ENCODE measurements around the gene AK6. TPM values are rescaled to one million over a fixed set of nuclear protein-coding genes. Genes with fewer than 3 reads are reported as not detected.
"Not testable (repeated sequence)": the region's sequence is repeated elsewhere in the genome, so short reads cannot be mapped to it uniquely, and the experiment has no call there.

The AK6 gene
- total and polyA plus RNA-seq, 9 donors, result 35.9 to 53.9 (median 44.3) TPM

GRCh38 chr5:69374911-69375446, 5.7 kb upstream of the AK6 start:
- H3K27me3 ChIP-seq (ENCODE audit: control insufficient read depth, insufficient read depth, low read length), result no peaks in the 10 kb centered on the region
- no peak overlapping the region for H3K4me3 ChIP-seq (ENCODE audit: low read length)
- no peak overlapping the region for H3K27ac ChIP-seq (ENCODE audit: low read length)
- DNase-seq, result no peak
- H3K36me3 ChIP-seq (ENCODE audit: control insufficient read depth, insufficient read depth, low read length), result peaks cover 16% of the 10 kb centered on the region
- peaks cover 3% of the 10 kb centered on the region for H3K4me1 ChIP-seq (ENCODE audit: control insufficient read depth, insufficient read depth, low read length)
- 94% methylated on average over 2 of the region's 4 CpGs for WGBS (ENCODE audit: insufficient coverage)
- no peaks in the 10 kb centered on the region for H3K9me3 ChIP-seq (replicated peaks; ENCODE audit: control insufficient read depth, low read depth, low read length)

GRCh38 chr5:69372394-69372793, 3.1 kb upstream of the AK6 start:
- no peaks in the 10 kb centered on the region for H3K9me3 ChIP-seq (replicated peaks; ENCODE audit: control insufficient read depth, low read depth, low read length)
- H3K4me1 ChIP-seq (ENCODE audit: control insufficient read depth, insufficient read depth, low read length), result peaks cover 7% of the 10 kb centered on the region
- WGBS (ENCODE audit: insufficient coverage), result no CpG with 5 or more reads among the region's 5 CpGs
- DNase-seq, result no peak
- H3K27me3 ChIP-seq (ENCODE audit: control insufficient read depth, insufficient read depth, low read length), result no peaks in the 10 kb centered on the region
- H3K36me3 ChIP-seq (ENCODE audit: control insufficient read depth, insufficient read depth, low read length), result peaks cover 15% of the 10 kb centered on the region
- H3K4me3 ChIP-seq (ENCODE audit: low read length), result no peak overlapping the region
- H3K27ac ChIP-seq (ENCODE audit: low read length), result no peak overlapping the region

- not testable (repeated sequence) for H3K4me1 ChIP-seq (ENCODE audit: control insufficient read depth, insufficient read depth, low read length); DNase-seq; H3K9me3 ChIP-seq (replicated peaks; ENCODE audit: control insufficient read depth, low read depth, low read length); H3K27me3 ChIP-seq (ENCODE audit: control insufficient read depth, insufficient read depth, low read length)
- peaks cover 26% of the 10 kb centered on the region for H3K36me3 ChIP-seq (ENCODE audit: control insufficient read depth, insufficient read depth, low read length)
- WGBS (ENCODE audit: insufficient coverage), result 5% methylated on average over 11 of the region's 16 CpGs
- H3K27ac ChIP-seq (ENCODE audit: low read length), result peak overlapping the region; percentile 80
- peak overlapping the region; percentile 59 for H3K4me3 ChIP-seq (ENCODE audit: low read length)
Observed at GRCh38 chr5:69370335-69370734, 1.0 kb upstream of the AK6 start.

- H3K4me1 ChIP-seq (ENCODE audit: control insufficient read depth, insufficient read depth, low read length), result peaks cover 7% of the 10 kb centered on the region
- H3K36me3 ChIP-seq (ENCODE audit: control insufficient read depth, insufficient read depth, low read length), result peaks cover 26% of the 10 kb centered on the region
- no peaks in the 10 kb centered on the region for H3K9me3 ChIP-seq (replicated peaks; ENCODE audit: control insufficient read depth, low read depth, low read length)
- DNase-seq, result peak; percentile 5
- H3K27me3 ChIP-seq (ENCODE audit: control insufficient read depth, insufficient read depth, low read length), result no peaks in the 10 kb centered on the region
- peak overlapping the region; percentile 59 for H3K4me3 ChIP-seq (ENCODE audit: low read length)
- 0% methylated on average over 30 of the region's 39 CpGs for WGBS (ENCODE audit: insufficient coverage)
- peak overlapping the region; percentile 80 for H3K27ac ChIP-seq (ENCODE audit: low read length)
Observed at GRCh38 chr5:69368458-69369339, 621 bp downstream of the AK6 start.

- no peak overlapping the region for H3K27ac ChIP-seq (ENCODE audit: low read length)
- WGBS (ENCODE audit: insufficient coverage), result 92% methylated on average over 4 of the region's 11 CpGs
- H3K4me3 ChIP-seq (ENCODE audit: low read length), result no peak overlapping the region
- no peaks in the 10 kb centered on the region for H3K27me3 ChIP-seq (ENCODE audit: control insufficient read depth, insufficient read depth, low read length)
- peaks cover 28% of the 10 kb centered on the region for H3K36me3 ChIP-seq (ENCODE audit: control insufficient read depth, insufficient read depth, low read length)
- H3K9me3 ChIP-seq (replicated peaks; ENCODE audit: control insufficient read depth, low read depth, low read length), result no peaks in the 10 kb centered on the region
- no peak for DNase-seq
- H3K4me1 ChIP-seq (ENCODE audit: control insufficient read depth, insufficient read depth, low read length), result peaks cover 7% of the 10 kb centered on the region
Observed at GRCh38 chr5:69367697-69368279, 1.5 kb downstream of the AK6 start.

- Histone ChIP-seq H3K27ac (ENCODE audit: low read length) (no peak overlapping the region), H3K36me3 (ENCODE audit: control insufficient read depth, insufficient read depth, low read length) (peaks cover 34% of the 10 kb centered on the region), H3K27me3 (ENCODE audit: control insufficient read depth, insufficient read depth, low read length) (no peaks in the 10 kb centered on the region), H3K9me3 (replicated peaks; ENCODE audit: control insufficient read depth, low read depth, low read length) (no peaks in the 10 kb centered on the region), H3K4me3 (ENCODE audit: low read length) (no peak overlapping the region), H3K4me1 (ENCODE audit: control insufficient read depth, insufficient read depth, low read length) (peaks cover 4% of the 10 kb centered on the region)
- WGBS (ENCODE audit: insufficient coverage), result 80% methylated on average over 1 of the region's 3 CpGs
- no peak for DNase-seq
Observed at GRCh38 chr5:69364850-69365249, 4.5 kb downstream of the AK6 start.

GRCh38 chr5:69364414-69364813, 4.9 kb downstream of the AK6 start:
- Histone ChIP-seq H3K4me3 (ENCODE audit: low read length) (no peak overlapping the region), H3K27ac (ENCODE audit: low read length) (no peak overlapping the region), H3K4me1 (ENCODE audit: control insufficient read depth, insufficient read depth, low read length) (peaks cover 4% of the 10 kb centered on the region), H3K27me3 (ENCODE audit: control insufficient read depth, insufficient read depth, low read length) (no peaks in the 10 kb centered on the region), H3K36me3 (ENCODE audit: control insufficient read depth, insufficient read depth, low read length) (peaks cover 36% of the 10 kb centered on the region), H3K9me3 (replicated peaks; ENCODE audit: control insufficient read depth, low read depth, low read length) (no peaks in the 10 kb centered on the region)
- no CpG with 5 or more reads among the region's 3 CpGs for WGBS (ENCODE audit: insufficient coverage)
- DNase-seq, result peak; percentile 8

- DNase-seq, result no peak
- Histone ChIP-seq H3K27ac (ENCODE audit: low read length) (no peak overlapping the region), H3K9me3 (replicated peaks; ENCODE audit: control insufficient read depth, low read depth, low read length) (no peaks in the 10 kb centered on the region), H3K27me3 (ENCODE audit: control insufficient read depth, insufficient read depth, low read length) (no peaks in the 10 kb centered on the region), H3K4me3 (ENCODE audit: low read length) (no peak overlapping the region), H3K4me1 (ENCODE audit: control insufficient read depth, insufficient read depth, low read length) (no peaks in the 10 kb centered on the region), H3K36me3 (ENCODE audit: control insufficient read depth, insufficient read depth, low read length) (peaks cover 20% of the 10 kb centered on the region)
- no CpG with 5 or more reads among the region's 1 CpG for WGBS (ENCODE audit: insufficient coverage)
Observed at GRCh38 chr5:69360442-69360841, 8.9 kb downstream of the AK6 start.

GRCh38 chr5:69359699-69360098, 9.6 kb downstream of the AK6 start:
- no peak for DNase-seq
- H3K27ac ChIP-seq (ENCODE audit: low read length), result no peak overlapping the region
- no peaks in the 10 kb centered on the region for H3K9me3 ChIP-seq (replicated peaks; ENCODE audit: control insufficient read depth, low read depth, low read length)
- no peak overlapping the region for H3K4me3 ChIP-seq (ENCODE audit: low read length)
- H3K4me1 ChIP-seq (ENCODE audit: control insufficient read depth, insufficient read depth, low read length), result no peaks in the 10 kb centered on the region
- 100% methylated on average over 2 of the region's 3 CpGs for WGBS (ENCODE audit: insufficient coverage)
- no peaks in the 10 kb centered on the region for H3K27me3 ChIP-seq (ENCODE audit: control insufficient read depth, insufficient read depth, low read length)
- H3K36me3 ChIP-seq (ENCODE audit: control insufficient read depth, insufficient read depth, low read length), result peaks cover 20% of the 10 kb centered on the region

- no peaks in the 10 kb centered on the region for H3K4me1 ChIP-seq (ENCODE audit: control insufficient read depth, insufficient read depth, low read length)
- H3K4me3 ChIP-seq (ENCODE audit: low read length), result no peak overlapping the region
- H3K27me3 ChIP-seq (ENCODE audit: control insufficient read depth, insufficient read depth, low read length), result no peaks in the 10 kb centered on the region
- H3K36me3 ChIP-seq (ENCODE audit: control insufficient read depth, insufficient read depth, low read length), result peaks cover 11% of the 10 kb centered on the region
- H3K27ac ChIP-seq (ENCODE audit: low read length), result no peak overlapping the region
- DNase-seq, result no peak
- H3K9me3 ChIP-seq (replicated peaks; ENCODE audit: control insufficient read depth, low read depth, low read length), result no peaks in the 10 kb centered on the region
Observed at GRCh38 chr5:69350664-69351063, 18.7 kb downstream of the AK6 start.
